Measurements from ENCODE around the gene MPHOSPH6. TPM values are rescaled to one million over a fixed set of nuclear protein-coding genes. Genes with fewer than 3 reads are reported as not detected.

The MPHOSPH6 gene
- total and polyA plus RNA-seq, 2 of the 4 experiments (the other 2 are of a cell fraction): 5.4 to 15.5 TPM

DNA sequence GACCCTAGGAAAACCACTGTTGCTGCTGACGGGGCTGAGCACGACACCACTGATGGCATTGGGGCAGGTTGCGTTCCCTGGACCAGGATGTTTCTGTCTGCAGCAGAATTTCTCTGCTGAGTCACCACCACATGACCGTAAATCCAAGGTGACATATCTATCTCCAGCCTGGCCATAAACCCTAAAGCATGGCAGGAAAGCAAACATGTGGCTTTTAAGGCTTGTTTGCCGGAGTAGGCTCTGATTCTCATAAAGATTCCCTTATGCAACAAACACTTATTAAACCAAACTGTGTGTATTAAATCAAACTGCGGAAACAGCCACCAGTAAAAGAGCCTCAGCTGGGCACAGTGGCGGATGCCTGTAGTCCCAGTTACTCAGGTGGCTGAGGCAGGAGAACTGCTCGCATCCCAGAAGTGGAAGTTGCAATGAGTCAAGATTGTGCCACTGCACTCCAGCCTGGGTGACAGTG is 17.3 kb downstream of the MPHOSPH6 start:
- peaks cover 6% of the 10 kb centered on the region; the same call in 1 of the 2 replicates for H3K9me1 ChIP-seq (ENCODE audit: insufficient read depth, low read length)
- dilution Hi-C loops (cut with HindIII; ENCODE audit: low sequenced_read_pairs, unreplicated experiment): no loop called here
- H4K5ac ChIP-seq (ENCODE audit: low read depth, low read length): peak overlapping the region; percentile 5; the same call in 1 of the 2 replicates
- no peak overlapping the region for H3K4me2 ChIP-seq (ENCODE audit: low read depth, low read length)
- H3K14ac ChIP-seq (replicated peaks; ENCODE audit: low read depth, low read length): no peak overlapping the region; the same call in 1 of the 2 replicates
- peaks cover 11 to 40% of the 10 kb centered on the region in 2 experiments; a peak in 3 of 4 replicates for H3K79me1 ChIP-seq (ENCODE audit: low read depth in 1 of 2, low read length in 2 of 2)
- peak overlapping the region; percentile 23; the same call in 1 of the 2 replicates for H2AK5ac ChIP-seq (ENCODE audit: low read depth, low read length)
- H3K4me3 ChIP-seq (ENCODE audit: insufficient read depth, low read depth, low read length): no peak overlapping the region
- no peak overlapping the region for H2BK15ac ChIP-seq (ENCODE audit: low read depth, low read length)
- no peak overlapping the region for H2BK20ac ChIP-seq (ENCODE audit: low read depth, low read length)
- H2BK5ac ChIP-seq (ENCODE audit: low read depth, low read length, poor library complexity, severe bottlenecking): peak overlapping the region; percentile 0
- no peak overlapping the region for H3K9ac ChIP-seq (ENCODE audit: low read depth, low read length)
- intact Hi-C loops (cut with micrococcal nuclease): loop anchor here (2.0 kb wide), 1 partner anchor 14 kb away; no protein-coding TSS in a partner anchor
- no peak overlapping the region for H2BK120ac ChIP-seq (ENCODE audit: low read depth, low read length)
- in situ Hi-C loops (cut with MboI; ENCODE audit: low sequenced_read_pairs): no loop called here
- no peak overlapping the region for H4K91ac ChIP-seq (ENCODE audit: insufficient read depth, low read depth, low read length)
- no peak overlapping the region for H2AK9ac ChIP-seq (replicated peaks; ENCODE audit: low read depth, low read length, poor library complexity)
- no peak overlapping the region for H3K56ac ChIP-seq (ENCODE audit: extremely low read depth, insufficient read depth, low read length)
- no peak overlapping the region for H2AFZ ChIP-seq (replicated peaks; ENCODE audit: low read length, poor library complexity)
- ATAC-seq (ENCODE audit: low read depth) (peak; percentile 44; the same call in 1 of the 2 replicates), DNase-seq (peak; percentile 70)
- H3K23ac ChIP-seq (ENCODE audit: low read depth, low read length): no peak overlapping the region
- TF ChIP-seq CEBPB (IDR thresholded peaks at IDR 0.05; ENCODE audit: low read depth, low read length) (no peak), POLR2A (IDR thresholded peaks at IDR 0.05; ENCODE audit: low read depth, low read length) (no peak), RFX5 (IDR thresholded peaks at IDR 0.05; ENCODE audit: low read depth, low read length) (no peak), NFE2L2 (IDR thresholded peaks at IDR 0.05; ENCODE audit: low read depth, low read length) (no peak; the same call in 1 of the 2 replicates), RCOR1 (IDR thresholded peaks at IDR 0.05; ENCODE audit: insufficient replicate concordance, low read length) (no peak), MAZ (IDR thresholded peaks at IDR 0.05; ENCODE audit: borderline replicate concordance, low read depth, low read length) (no peak), SMC3 (IDR thresholded peaks at IDR 0.05; ENCODE audit: low read depth, low read length) (no peak), RAD21 (IDR thresholded peaks at IDR 0.05; ENCODE audit: low read length) (no peak), CHD1 (IDR thresholded peaks at IDR 0.05; ENCODE audit: low read depth, low read length) (no peak), MAFK (IDR thresholded peaks at IDR 0.05; ENCODE audit: low read depth, low read length) (no peak), MXI1 (IDR thresholded peaks at IDR 0.05; ENCODE audit: borderline replicate concordance, low read depth, low read length) (peak; percentile 64; the same call in 1 of the 2 replicates), BHLHE40 (IDR thresholded peaks at IDR 0.05; ENCODE audit: low read depth, low read length) (no peak)
- TF ChIP-seq, protein P1, sequence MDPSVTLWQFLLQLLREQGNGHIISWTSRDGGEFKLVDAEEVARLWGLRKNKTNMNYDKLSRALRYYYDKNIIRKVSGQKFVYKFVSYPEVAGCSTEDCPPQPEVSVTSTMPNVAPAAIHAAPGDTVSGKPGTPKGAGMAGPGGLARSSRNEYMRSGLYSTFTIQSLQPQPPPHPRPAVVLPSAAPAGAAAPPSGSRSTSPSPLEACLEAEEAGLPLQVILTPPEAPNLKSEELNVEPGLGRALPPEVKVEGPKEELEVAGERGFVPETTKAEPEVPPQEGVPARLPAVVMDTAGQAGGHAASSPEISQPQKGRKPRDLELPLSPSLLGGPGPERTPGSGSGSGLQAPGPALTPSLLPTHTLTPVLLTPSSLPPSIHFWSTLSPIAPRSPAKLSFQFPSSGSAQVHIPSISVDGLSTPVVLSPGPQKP (IDR thresholded peaks at IDR 0.05; ENCODE audit: borderline replicate concordance, low read depth, low read length): no peak
- TF ChIP-seq, protein P2, sequence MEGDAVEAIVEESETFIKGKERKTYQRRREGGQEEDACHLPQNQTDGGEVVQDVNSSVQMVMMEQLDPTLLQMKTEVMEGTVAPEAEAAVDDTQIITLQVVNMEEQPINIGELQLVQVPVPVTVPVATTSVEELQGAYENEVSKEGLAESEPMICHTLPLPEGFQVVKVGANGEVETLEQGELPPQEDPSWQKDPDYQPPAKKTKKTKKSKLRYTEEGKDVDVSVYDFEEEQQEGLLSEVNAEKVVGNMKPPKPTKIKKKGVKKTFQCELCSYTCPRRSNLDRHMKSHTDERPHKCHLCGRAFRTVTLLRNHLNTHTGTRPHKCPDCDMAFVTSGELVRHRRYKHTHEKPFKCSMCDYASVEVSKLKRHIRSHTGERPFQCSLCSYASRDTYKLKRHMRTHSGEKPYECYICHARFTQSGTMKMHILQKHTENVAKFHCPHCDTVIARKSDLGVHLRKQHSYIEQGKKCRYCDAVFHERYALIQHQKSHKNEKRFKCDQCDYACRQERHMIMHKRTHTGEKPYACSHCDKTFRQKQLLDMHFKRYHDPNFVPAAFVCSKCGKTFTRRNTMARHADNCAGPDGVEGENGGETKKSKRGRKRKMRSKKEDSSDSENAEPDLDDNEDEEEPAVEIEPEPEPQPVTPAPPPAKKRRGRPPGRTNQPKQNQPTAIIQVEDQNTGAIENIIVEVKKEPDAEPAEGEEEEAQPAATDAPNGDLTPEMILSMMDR (conservative IDR thresholded peaks at IDR 0.05; ENCODE audit: low read depth, low read length): no peak
- TF ChIP-seq, protein P3, sequence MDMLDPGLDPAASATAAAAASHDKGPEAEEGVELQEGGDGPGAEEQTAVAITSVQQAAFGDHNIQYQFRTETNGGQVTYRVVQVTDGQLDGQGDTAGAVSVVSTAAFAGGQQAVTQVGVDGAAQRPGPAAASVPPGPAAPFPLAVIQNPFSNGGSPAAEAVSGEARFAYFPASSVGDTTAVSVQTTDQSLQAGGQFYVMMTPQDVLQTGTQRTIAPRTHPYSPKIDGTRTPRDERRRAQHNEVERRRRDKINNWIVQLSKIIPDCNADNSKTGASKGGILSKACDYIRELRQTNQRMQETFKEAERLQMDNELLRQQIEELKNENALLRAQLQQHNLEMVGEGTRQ (IDR thresholded peaks at IDR 0.05; ENCODE audit: low read depth, low read length): peak; percentile 61
- ChIA-PET POLR2A (ENCODE audit: unreplicated experiment) (no interaction called here), CTCF (no interaction called here)
- H3K36me3 ChIP-seq (ENCODE audit: control insufficient read depth, insufficient read depth, low read length): peaks cover 19% of the 10 kb centered on the region
- no peak overlapping the region; the same call in 1 of the 2 replicates for H3K18ac ChIP-seq (ENCODE audit: low read depth, low read length)
- 100% methylated on average over 2 of the region's 8 CpGs; no CpG with 5 or more reads in 1 of the 2 experiments for WGBS, 2 experiments (ENCODE audit: extremely low coverage in 2 of 2, insufficient read length in 1 of 2)
- BruUV-seq (replicated peaks): no TSS peak
- no peaks in the 10 kb centered on the region for H3K9me3 ChIP-seq (ENCODE audit: control insufficient read depth, insufficient read depth, low read length)
- no peaks in the 10 kb centered on the region for H3K27me3 ChIP-seq (ENCODE audit: control insufficient read depth, insufficient read depth, low read length)
- H4K20me1 ChIP-seq (ENCODE audit: insufficient read depth, low read length): peaks cover 8% of the 10 kb centered on the region; the same call in 1 of the 2 replicates
- peak overlapping the region; percentile 62; the same call in 1 of the 2 replicates for H3K27ac ChIP-seq (ENCODE audit: insufficient read depth, low read length)
- H3K4ac ChIP-seq (ENCODE audit: low read depth, low read length): peak overlapping the region; percentile 40
- peak overlapping the region in 1 of 2 experiments; percentile 1; a peak in 1 of 4 replicates for H4K8ac ChIP-seq (ENCODE audit: low read depth in 2 of 2, low read length in 2 of 2)
- peaks cover 7% of the 10 kb centered on the region for H3K4me1 ChIP-seq (ENCODE audit: control insufficient read depth, insufficient read depth, low read length)

Data from IMR-90 (cell line).